Neural progenitor cell (in vitro differentiated cells): ENCODE measurements around the gene SLAMF7. TPM values are rescaled to one million over a fixed set of nuclear protein-coding genes. Genes with fewer than 3 reads are reported as not detected.
"Not testable (repeated sequence)": the region's sequence is repeated elsewhere in the genome, so short reads cannot be mapped to it uniquely, and the experiment has no call there.

Experiments
- DNase-seq: peaks from one replicate; pipeline ENCODE4 v3.0.0-alpha.2; 2016; ENCODE audit warnings: low spot score
- H2AFZ ChIP-seq: fragments of 200-600 bp; sonication (generic); replicated peaks from 2 replicates; pipeline ENCODE4 v1.6.1; 2016; ENCODE audit warnings: antibody characterized with exemption
- H3F3A ChIP-seq: fragments of 200-600 bp; sonication (generic); 2 replicates; pipeline ENCODE4 v1.6.1; 2016; ENCODE audit warnings: antibody characterized with exemption, low read depth
- H3K27ac ChIP-seq: fragments of 200-600 bp; sonication (generic); 2 replicates; pipeline ENCODE4 v1.5.1; 2016; ENCODE audit warnings: mild to moderate bottlenecking
- H3K27me3 ChIP-seq: fragments of 200-600 bp; sonication (generic); 2 replicates; pipeline ENCODE4 v1.6.1; 2016; ENCODE audit warnings: mild to moderate bottlenecking, moderate library complexity
- H3K36me3 ChIP-seq: fragments of 200-600 bp; sonication (generic); 2 replicates; pipeline ENCODE4 v1.5.1; 2016
- H3K4me1 ChIP-seq: fragments of 200-600 bp; sonication (generic); 2 replicates; pipeline ENCODE4 v1.6.1; 2016; ENCODE audit warnings: mixed run types
- H3K4me2 ChIP-seq: fragments of 200-600 bp; sonication (generic); 2 replicates; pipeline ENCODE4 v1.6.1; 2016
- H3K4me3 ChIP-seq: fragments of 200-600 bp; sonication (generic); 2 replicates; pipeline ENCODE4 v1.5.1; 2016
- H3K79me2 ChIP-seq: fragments of 200-600 bp; sonication (generic); 2 replicates; pipeline ENCODE4 v1.6.1; 2016; ENCODE audit warnings: low read depth
- H3K9ac ChIP-seq: fragments of 200-600 bp; sonication (generic); 2 replicates; pipeline ENCODE4 v1.6.1; 2016
- H3K9me3 ChIP-seq: fragments of 200-600 bp; sonication (generic); 2 replicates; pipeline ENCODE4 v1.5.1; 2016; ENCODE audit warnings: low read depth
- H4K20me1 ChIP-seq: fragments of 200-600 bp; sonication (generic); 2 replicates; pipeline ENCODE4 v1.6.1; 2016; ENCODE audit warnings: low read depth
- H3K27ac Mint-ChIP-seq: 3 replicates; pipeline ENCODE4 v1.8.0; 2021; ENCODE audit warnings: mixed read lengths
- H3K27me3 Mint-ChIP-seq: 2 replicates; pipeline ENCODE4 v1.8.0; 2022; ENCODE audit warnings: low read depth, mild to moderate bottlenecking, inconsistent platforms, moderate library complexity, mixed read lengths; ENCODE audit not compliant: insufficient read depth
- H3K36me3 Mint-ChIP-seq: 3 replicates; pipeline ENCODE4 v1.8.0; 2021; ENCODE audit warnings: mixed read lengths
- H3K4me1 Mint-ChIP-seq: 3 replicates; pipeline ENCODE4 v1.8.0; 2021; ENCODE audit warnings: mixed read lengths
- H3K4me3 Mint-ChIP-seq: 3 replicates; pipeline ENCODE4 v1.8.0; 2021; ENCODE audit warnings: mild to moderate bottlenecking, moderate library complexity, mixed read lengths
- H3K9me3 Mint-ChIP-seq: 3 replicates; pipeline ENCODE4 v1.8.0; 2020; ENCODE audit warnings: mixed read lengths
- EZH2 ChIP-seq: fragments of 200-600 bp; sonication (generic); IDR thresholded peaks from 2 replicates; pipeline ENCODE4 v1.6.1; 2017; ENCODE audit warnings: antibody characterized with exemption, mild to moderate bottlenecking, moderate library complexity
- EZH2phosphoT487 ChIP-seq: fragments of 200-600 bp; sonication (generic); IDR thresholded peaks from 2 replicates; pipeline ENCODE4 v1.6.1; 2017; ENCODE audit warnings: antibody characterized with exemption
- total RNA-seq: library from RNA; depleted of rRNA; stranded (reverse); fragments of >200 nt; gene quantifications from 2 replicates; pipeline ENCODE4 v1.2.3, GENCODE V29; 2015; ENCODE audit warnings: low replicate concordance
- TF ChIP-seq, protein P1 (sequence below): fragments of 200-600 bp; sonication (generic); IDR thresholded peaks from 2 replicates; pipeline ENCODE4 v1.5.1; 2017; ENCODE audit warnings: antibody characterized with exemption, mild to moderate bottlenecking

The SLAMF7 gene
- total RNA-seq, 1 donor from 2014 or later: not detected

DNA sequence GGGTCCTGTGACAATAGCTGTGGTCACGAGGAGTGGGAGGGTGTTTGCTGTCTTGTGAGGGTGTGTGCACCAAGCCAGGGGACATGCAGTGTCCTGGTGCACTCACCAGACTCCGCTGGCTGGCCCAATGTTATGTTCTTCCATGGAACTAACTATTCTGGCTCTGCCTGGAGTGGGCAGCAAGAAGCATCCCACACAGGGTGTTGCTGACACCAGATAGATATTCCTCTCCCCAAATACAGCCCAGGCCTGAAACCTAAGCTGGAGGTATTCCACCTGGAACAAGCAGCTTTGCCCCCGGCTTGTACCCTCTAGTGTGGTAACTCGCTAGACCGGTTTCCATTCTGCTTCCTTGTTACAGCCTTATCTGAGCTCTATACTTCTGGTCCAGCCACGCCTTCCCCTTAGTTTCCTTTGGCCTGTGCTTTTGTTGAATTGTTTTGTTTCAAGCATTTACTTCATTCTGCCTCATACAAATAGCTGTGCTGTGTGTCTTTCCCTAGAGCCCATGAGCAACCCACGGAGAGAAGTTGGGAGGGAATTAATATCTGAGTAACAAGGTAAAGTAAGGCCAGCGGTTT lies 42.2 kb downstream of the SLAMF7 start:
- H3K27me3 Mint-ChIP-seq: peaks cover 3% of the 10 kb centered on the region
- H3K4me2 ChIP-seq: no peak overlapping the region
- H3K36me3 ChIP-seq: no peaks in the 10 kb centered on the region
- H3K9me3 ChIP-seq: no peaks in the 10 kb centered on the region
- H3K9me3 Mint-ChIP-seq: peaks cover 3% of the 10 kb centered on the region
- H3F3A ChIP-seq: no peaks in the 10 kb centered on the region
- no peaks in the 10 kb centered on the region for H3K79me2 ChIP-seq
- TF ChIP-seq EZH2phosphoT487: no peak
- TF ChIP-seq, protein P1, sequence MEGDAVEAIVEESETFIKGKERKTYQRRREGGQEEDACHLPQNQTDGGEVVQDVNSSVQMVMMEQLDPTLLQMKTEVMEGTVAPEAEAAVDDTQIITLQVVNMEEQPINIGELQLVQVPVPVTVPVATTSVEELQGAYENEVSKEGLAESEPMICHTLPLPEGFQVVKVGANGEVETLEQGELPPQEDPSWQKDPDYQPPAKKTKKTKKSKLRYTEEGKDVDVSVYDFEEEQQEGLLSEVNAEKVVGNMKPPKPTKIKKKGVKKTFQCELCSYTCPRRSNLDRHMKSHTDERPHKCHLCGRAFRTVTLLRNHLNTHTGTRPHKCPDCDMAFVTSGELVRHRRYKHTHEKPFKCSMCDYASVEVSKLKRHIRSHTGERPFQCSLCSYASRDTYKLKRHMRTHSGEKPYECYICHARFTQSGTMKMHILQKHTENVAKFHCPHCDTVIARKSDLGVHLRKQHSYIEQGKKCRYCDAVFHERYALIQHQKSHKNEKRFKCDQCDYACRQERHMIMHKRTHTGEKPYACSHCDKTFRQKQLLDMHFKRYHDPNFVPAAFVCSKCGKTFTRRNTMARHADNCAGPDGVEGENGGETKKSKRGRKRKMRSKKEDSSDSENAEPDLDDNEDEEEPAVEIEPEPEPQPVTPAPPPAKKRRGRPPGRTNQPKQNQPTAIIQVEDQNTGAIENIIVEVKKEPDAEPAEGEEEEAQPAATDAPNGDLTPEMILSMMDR: no peak
- no peak for TF ChIP-seq EZH2
- H2AFZ ChIP-seq: no peak overlapping the region
- no peak overlapping the region for H3K9ac ChIP-seq
- H3K4me1 ChIP-seq: no peaks in the 10 kb centered on the region
- no peak overlapping the region for H3K27ac ChIP-seq
- H3K27me3 ChIP-seq: no peaks in the 10 kb centered on the region
- H3K4me1 Mint-ChIP-seq: no peaks in the 10 kb centered on the region
- no peak overlapping the region for H3K4me3 Mint-ChIP-seq
- no peak overlapping the region for H3K4me3 ChIP-seq
- no peaks in the 10 kb centered on the region for H4K20me1 ChIP-seq
- no peak overlapping the region for H3K27ac Mint-ChIP-seq
- DNase-seq: no peak
- no peaks in the 10 kb centered on the region for H3K36me3 Mint-ChIP-seq

- H3K4me1 ChIP-seq: no peaks in the 10 kb centered on the region
- Mint-ChIP-seq H3K4me3 (no peak overlapping the region), H3K4me1 (no peaks in the 10 kb centered on the region), H3K27ac (no peak overlapping the region), H3K36me3 (no peaks in the 10 kb centered on the region), H3K9me3 (peaks cover 3% of the 10 kb centered on the region), H3K27me3 (peaks cover 4% of the 10 kb centered on the region)
- H3K79me2 ChIP-seq: no peaks in the 10 kb centered on the region
- no peak for DNase-seq
- no peaks in the 10 kb centered on the region for H3F3A ChIP-seq
- no peak overlapping the region for H3K27ac ChIP-seq
- no peak overlapping the region for H2AFZ ChIP-seq
- H3K4me3 ChIP-seq: no peak overlapping the region
- no peaks in the 10 kb centered on the region for H3K9me3 ChIP-seq
- H4K20me1 ChIP-seq: no peaks in the 10 kb centered on the region
- no peak overlapping the region for H3K9ac ChIP-seq
- TF ChIP-seq EZH2phosphoT487: no peak
- no peak for TF ChIP-seq EZH2
- TF ChIP-seq, protein P1: no peak
- no peak overlapping the region for H3K4me2 ChIP-seq
- H3K36me3 ChIP-seq: no peaks in the 10 kb centered on the region
- no peaks in the 10 kb centered on the region for H3K27me3 ChIP-seq
Measured at GRCh38 chr1:160781914-160782689, 43.1 kb downstream of the SLAMF7 start.

- H3K79me2 ChIP-seq, H3F3A ChIP-seq, H3K36me3 Mint-ChIP-seq, H3K9ac ChIP-seq, H3K9me3 Mint-ChIP-seq, H3K27ac ChIP-seq, H2AFZ ChIP-seq, H3K27me3 Mint-ChIP-seq, DNase-seq, H4K20me1 ChIP-seq, H3K4me1 Mint-ChIP-seq, H3K27ac Mint-ChIP-seq, H3K4me2 ChIP-seq, H3K9me3 ChIP-seq, H3K36me3 ChIP-seq, H3K27me3 ChIP-seq, H3K4me3 ChIP-seq, H3K4me3 Mint-ChIP-seq, H3K4me1 ChIP-seq: not testable (repeated sequence)
Measured at GRCh38 chr1:160782988-160783765, 44.1 kb downstream of the SLAMF7 start.
